Measurements from ENCODE around the gene TBC1D5.
"Not testable (repeated sequence)": the region's sequence is repeated elsewhere in the genome, so short reads cannot be mapped to it uniquely, and the experiment has no call there.

DNA sequence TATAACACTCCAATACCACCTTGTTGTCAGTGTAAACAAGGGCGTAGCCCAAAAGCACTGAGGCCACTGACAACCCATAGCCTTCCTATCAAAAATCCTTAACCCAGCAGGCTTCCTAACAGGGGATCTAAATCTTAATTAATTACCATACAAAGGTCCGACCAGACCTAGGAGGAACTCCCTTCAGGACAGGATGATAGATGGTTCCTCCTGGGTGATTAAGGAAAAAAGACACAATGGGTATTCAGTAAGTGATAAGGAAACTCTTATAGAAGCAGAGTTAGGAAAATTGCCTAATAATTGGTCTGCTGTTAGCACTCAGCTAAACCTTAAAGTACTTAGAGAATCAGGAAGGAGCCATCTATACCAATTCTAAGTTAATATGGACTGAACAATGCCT, 37.9 kb upstream of the TBC1D5 start:
- TF ChIP-seq, protein P1, sequence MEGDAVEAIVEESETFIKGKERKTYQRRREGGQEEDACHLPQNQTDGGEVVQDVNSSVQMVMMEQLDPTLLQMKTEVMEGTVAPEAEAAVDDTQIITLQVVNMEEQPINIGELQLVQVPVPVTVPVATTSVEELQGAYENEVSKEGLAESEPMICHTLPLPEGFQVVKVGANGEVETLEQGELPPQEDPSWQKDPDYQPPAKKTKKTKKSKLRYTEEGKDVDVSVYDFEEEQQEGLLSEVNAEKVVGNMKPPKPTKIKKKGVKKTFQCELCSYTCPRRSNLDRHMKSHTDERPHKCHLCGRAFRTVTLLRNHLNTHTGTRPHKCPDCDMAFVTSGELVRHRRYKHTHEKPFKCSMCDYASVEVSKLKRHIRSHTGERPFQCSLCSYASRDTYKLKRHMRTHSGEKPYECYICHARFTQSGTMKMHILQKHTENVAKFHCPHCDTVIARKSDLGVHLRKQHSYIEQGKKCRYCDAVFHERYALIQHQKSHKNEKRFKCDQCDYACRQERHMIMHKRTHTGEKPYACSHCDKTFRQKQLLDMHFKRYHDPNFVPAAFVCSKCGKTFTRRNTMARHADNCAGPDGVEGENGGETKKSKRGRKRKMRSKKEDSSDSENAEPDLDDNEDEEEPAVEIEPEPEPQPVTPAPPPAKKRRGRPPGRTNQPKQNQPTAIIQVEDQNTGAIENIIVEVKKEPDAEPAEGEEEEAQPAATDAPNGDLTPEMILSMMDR (IDR thresholded peaks at IDR 0.05) = not testable (repeated sequence)
- TF ChIP-seq, protein P2, sequence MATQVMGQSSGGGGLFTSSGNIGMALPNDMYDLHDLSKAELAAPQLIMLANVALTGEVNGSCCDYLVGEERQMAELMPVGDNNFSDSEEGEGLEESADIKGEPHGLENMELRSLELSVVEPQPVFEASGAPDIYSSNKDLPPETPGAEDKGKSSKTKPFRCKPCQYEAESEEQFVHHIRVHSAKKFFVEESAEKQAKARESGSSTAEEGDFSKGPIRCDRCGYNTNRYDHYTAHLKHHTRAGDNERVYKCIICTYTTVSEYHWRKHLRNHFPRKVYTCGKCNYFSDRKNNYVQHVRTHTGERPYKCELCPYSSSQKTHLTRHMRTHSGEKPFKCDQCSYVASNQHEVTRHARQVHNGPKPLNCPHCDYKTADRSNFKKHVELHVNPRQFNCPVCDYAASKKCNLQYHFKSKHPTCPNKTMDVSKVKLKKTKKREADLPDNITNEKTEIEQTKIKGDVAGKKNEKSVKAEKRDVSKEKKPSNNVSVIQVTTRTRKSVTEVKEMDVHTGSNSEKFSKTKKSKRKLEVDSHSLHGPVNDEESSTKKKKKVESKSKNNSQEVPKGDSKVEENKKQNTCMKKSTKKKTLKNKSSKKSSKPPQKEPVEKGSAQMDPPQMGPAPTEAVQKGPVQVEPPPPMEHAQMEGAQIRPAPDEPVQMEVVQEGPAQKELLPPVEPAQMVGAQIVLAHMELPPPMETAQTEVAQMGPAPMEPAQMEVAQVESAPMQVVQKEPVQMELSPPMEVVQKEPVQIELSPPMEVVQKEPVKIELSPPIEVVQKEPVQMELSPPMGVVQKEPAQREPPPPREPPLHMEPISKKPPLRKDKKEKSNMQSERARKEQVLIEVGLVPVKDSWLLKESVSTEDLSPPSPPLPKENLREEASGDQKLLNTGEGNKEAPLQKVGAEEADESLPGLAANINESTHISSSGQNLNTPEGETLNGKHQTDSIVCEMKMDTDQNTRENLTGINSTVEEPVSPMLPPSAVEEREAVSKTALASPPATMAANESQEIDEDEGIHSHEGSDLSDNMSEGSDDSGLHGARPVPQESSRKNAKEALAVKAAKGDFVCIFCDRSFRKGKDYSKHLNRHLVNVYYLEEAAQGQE (IDR thresholded peaks at IDR 0.05; ENCODE audit: insufficient read depth in 1 of 2, low read depth in 2 of 2, low read length in 1 of 2) = not testable (repeated sequence)
- TF ChIP-seq POLR2AphosphoS5 (IDR thresholded peaks at IDR 0.05; ENCODE audit: low read depth, low read length) = not testable (repeated sequence)

Data from Panc1 (cell line).